ENCODE measurements around the gene SPSB1.

Gene SPSB1

DNA sequence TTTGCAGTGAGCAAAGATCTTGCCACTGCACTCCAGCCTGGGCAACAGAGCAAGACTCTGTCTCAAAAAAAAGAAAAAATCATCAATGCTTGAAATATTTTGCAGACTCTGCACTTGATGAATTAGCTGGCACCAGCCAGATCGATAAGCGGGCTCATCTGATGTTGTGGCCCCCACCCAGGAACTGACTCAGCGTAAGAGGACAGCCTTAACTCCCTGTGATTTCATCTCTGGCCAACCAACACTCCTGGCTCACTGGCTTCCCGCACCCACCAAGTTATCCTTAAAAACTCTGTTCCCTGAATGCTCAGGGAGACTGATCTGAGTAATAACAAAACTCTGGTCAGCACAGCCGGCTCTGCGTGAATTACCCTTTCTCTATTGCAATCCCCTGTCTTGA lies 98.9 kb downstream of the SPSB1 start:
- no peak for DNase-seq (ENCODE audit: low spot score)

DNA sequence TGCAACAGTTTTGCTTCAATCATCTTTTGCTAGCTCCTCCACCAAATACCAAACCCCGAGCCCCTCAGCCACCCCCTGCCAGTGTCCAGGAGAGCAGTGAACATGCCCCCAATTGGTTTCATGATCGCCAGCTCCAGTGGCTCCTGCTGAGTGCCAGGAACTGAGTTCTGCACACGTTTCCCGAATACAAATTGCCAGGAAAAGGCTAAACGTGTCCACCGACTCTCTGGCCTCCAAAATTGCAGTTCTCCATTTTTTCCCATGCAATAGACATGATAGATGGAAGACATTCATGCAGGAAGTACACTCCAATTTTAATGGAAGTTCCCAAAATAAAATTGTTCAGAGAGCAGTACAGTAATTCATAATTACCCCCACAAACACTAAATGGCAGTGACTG lies 101.3 kb downstream of the SPSB1 start:
- no peak for DNase-seq (ENCODE audit: low spot score)

DNA sequence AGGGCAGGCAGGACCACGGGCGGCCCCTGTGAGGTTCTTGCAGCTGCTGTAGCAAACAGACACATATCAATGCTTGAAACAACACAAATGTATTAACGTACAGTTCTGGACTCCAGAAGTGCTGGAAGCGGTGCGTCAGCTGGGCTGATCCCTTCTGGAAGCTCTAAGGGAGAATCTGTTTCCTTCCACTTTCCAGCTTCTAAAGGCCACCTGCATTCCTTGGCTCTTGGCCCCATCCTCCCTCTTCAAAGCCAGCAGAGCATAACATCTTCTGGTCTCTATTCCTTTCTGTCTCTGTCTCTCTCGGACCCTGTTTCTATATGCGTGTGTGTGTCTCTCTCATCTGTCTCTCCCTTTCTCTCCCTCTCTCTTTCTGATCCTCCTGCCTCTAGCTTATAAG lies 102.3 kb downstream of the SPSB1 start:
- no peak for DNase-seq (ENCODE audit: low spot score)

DNA sequence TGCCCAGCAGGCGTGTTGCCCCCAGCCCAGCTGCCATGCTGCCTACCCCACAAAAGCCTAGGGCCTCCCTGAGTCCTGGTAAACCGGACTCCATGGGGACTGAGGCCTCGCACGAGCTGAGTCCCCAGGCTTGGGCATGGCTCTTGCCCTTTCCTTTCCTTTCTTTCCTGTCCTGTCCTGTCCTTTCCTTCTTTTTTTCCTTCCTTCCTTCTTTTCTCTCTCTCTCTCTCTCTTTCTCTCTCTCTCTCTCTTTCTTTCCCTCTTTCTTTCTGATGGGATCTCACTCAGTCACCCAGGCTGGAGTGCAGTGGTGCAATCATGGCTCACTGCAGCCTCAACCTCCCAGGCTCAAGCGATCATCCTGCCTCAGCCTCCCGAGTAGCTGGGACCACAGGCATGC lies 104.4 kb downstream of the SPSB1 start:
- DNase-seq (ENCODE audit: low spot score) = no peak

DNA sequence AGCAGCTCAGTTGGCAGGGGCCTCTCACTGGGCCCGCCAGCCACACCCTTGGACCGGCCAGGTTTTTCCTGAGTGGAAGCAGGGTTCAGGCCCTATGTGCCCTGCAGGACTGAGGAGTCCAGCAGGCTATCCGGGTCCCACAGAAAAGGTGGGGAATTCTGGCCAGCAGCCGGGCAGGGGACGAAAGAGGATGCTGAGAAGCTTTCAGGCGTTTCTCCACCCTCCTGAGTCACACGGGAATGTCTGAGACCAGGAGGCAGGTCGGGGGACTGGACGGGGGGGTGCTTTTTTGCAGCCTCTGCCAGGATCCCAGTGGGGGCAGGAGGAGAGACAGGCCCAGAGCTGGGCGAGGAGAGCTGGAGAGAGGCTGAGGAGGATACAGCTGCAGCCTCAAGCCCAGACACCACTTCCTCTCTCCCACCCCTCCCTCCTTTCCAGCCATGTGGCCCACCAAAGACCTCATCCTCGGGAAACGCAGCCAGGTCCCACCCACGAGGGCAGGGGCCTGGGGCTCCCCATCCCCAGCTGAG lies 105.4 kb downstream of the SPSB1 start:
- no peak for DNase-seq (ENCODE audit: low spot score)

DNA sequence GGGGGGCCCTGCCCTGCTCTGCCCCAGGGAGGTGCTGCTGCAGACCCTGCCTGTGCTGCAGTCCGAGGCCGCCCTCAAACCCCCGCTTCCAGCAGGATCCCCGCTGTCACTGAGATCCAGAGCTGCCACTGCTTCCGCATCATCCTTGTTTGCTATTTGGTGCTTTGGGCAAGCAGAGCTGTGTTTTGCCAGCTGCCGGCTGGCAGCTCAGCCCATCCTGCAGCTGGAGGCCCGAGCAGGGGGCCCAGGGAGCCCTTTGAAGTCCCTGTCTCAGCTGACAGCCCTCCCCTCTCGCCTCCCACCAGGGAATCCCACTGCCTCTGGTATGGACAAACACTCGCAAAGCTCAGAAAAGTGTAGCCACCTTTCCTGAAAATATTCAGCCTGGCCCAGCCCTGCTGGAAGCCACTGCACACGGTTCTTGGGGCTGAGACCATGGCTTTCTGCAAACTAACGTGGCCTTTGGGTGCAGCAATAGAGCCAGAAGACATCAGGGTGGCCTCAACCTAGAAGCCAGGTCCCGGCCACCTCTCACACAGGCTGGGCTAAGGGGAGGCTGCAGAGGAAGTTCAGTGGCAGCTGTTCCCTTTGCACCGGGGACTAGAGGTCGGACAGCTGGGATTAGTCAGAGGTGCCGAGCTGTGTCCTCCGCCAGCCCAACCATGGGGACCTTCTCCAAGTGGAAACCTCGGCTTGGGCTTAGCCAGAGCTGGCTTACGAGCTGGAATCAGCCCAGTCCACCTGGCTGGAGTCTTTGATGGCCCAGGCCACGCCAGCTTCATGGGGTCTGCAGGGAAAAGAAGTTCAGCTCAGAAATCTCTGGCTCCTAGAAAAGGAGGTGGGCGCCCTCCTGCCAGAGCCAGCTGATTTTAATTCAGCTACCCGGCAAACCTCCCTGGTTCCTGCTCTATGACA lies 107.1 kb downstream of the SPSB1 start:
- DNase-seq (ENCODE audit: low spot score) = no peak

DNA sequence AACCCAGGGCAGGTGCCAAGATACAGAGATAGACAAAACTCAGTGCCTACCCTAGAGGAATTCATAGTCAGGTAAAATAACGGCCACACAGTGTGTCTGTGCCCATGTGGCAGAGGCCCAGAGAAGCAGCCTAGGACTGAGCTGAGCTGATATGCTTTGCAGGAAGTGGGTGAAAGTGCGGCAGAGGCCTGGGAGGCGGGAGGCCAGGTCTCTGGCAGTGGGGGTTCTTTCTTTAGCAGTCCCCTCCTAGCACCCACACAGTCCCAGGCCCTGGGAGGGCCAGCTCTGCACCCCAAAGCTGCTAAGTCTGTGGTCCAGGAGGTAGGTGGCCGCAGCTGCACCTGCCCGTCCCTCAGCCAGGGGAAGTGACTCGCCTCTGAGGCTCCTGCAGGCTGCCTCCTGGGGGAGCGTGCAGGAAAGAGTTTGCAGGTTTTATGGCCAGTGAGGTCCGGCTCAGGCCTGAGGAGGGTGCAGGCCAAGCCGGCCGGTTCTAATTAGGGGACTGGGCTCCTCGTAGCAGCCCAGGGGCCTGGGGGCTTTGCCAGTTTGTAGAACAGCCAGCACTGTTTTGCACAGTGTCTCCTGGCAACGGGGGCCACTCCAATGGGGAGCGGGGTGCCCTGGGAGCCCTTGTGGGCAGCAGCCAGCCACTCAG lies 107.9 kb downstream of the SPSB1 start:
- no peak for DNase-seq (ENCODE audit: low spot score)

DNA sequence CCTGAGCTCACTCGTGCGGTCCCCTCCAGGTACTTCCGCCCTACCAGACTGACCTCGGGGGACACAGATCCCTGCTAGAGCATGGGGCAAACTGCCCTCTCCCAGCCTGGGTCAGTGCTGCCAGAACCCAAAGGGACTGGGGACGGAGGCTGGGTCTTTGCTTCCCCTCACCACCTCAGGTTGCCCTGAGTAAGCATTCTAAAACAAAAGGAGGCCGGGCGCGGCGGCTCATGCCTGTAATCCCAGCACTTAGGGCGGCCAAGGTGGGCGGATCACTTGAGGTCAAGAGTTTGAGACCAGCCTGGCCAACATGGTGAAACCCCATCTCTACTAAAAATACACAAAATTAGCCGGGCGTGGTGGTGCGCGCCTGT lies 108.4 kb downstream of the SPSB1 start:
- DNase-seq (ENCODE audit: low spot score) = no peak

DNA sequence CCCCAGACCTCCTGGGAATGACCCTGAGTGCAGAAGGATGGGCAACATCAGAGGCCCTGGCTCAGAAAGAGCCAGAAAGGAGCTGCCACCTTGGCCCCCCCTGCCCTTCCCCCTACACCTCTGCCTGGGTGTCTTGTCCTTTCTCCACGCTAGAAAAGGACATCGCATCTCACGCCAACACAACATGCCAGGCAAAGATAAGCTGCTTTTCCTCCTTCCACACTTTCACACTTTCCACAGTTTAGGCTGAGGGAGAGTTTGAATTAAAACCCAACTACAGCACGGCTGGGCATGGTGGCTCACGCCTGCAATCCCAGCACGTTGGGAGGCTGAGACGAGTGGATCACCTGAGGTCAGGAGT lies 109.5 kb downstream of the SPSB1 start:
- DNase-seq (ENCODE audit: low spot score) = no peak

DNA sequence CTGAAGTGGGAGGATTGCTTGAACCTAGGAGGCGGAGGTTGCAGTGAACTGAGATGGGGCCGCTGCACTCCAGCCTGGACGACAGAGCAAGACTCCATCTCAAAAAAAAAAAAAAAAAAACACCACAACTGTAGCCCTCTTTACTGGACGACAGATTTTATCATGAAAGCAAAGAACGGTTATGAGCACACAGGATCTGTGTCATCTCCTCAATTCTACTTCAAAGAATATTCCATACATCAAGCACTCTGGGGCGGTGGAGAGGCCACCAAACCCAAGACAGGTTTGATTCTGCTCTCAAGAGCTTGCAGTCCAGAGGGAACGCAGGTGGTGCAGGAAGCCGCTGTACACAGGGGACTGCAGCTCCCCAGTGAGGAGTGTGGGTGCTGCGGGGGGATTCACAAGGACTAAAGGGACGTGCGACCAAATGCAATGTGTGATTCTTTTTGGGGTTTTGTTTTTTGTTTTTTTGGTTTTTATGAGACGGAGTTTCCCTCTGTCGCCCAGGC lies 110.1 kb downstream of the SPSB1 start:
- no peak for DNase-seq (ENCODE audit: low spot score)

DNA sequence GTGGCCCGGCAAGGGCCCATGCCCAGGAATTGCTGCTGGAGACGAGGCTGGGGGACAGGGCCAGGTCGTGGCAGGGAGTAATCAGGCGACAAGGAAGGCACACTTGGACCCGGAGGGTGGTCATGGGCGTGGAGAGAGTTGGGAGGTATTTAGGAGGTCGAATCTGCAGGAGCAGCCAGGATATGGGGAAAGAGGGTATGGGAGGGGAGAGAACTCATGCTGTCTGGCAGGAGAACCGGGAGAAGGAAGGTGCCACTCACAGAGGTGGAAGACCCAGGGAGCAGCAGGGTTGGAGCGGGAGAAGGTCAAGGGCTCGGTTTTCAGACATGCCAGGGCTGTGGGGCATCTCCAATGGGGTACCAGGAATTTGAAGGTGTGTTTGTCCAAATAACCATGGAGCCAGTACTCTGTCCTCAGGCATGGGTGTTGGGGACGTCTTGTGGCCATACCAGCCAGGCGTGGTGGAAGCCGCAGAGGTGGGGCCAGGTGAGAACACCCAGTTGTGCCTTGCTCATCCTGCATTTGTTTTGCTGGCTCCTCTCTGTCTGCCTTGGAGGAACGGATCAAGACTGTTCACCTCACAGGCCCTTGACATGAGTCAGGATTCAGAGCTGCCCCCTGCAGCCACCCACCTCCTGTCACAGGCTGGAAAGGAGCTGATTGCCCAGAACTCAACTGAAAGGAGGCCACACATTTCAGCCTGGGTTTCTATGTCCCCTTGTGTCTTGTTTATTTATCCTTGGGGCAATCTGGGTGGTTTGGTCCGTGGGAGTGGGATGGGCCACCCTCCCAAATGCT lies 111.6 kb downstream of the SPSB1 start:
- DNase-seq (ENCODE audit: low spot score) = no peak

DNA sequence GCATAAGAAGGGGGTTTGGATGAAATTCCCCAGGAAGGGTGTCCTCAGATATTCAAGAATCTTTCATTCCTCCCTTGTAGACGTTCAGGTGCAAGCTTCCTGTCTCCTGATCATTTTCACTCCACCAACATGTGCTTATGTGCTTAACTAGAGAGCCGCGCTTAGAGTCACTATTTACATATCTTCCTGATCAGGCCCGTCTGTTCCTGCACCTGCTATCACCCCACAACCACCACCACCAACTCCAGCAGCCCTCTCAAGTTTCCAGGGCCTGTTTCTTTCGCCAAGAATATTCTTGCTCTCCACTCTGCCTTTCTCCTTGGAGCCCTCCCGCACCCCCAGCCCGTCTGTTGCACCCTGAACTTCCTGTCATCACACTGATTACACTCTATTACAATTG lies 113.4 kb downstream of the SPSB1 start:
- no peak for DNase-seq (ENCODE audit: low spot score)

DNA sequence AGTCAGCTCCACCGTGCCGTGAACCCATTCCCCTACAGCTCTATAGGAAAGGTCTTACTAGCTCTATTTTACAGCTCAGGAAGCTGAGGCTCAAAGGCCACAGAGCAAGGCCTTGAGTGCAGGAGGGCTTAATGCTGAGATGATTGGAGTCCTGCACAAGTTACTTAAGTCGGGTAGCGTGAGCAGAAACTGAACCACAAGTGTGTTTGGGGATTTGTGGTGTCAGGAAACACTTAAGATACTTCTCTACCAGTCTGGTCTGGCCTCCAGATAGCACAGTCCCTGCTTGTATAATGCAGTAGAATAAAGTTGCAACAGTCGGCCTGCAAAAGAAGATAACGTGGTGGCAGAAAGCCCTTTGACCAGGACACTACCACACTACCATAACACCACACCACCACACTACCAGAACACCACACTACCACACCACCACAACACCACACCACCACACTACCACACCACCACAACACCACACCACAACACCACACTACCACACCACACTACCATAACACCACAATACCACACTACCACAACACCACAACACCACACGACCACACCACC lies 118.1 kb downstream of the SPSB1 start:
- peak; percentile 8 for DNase-seq (ENCODE audit: low spot score)

DNA sequence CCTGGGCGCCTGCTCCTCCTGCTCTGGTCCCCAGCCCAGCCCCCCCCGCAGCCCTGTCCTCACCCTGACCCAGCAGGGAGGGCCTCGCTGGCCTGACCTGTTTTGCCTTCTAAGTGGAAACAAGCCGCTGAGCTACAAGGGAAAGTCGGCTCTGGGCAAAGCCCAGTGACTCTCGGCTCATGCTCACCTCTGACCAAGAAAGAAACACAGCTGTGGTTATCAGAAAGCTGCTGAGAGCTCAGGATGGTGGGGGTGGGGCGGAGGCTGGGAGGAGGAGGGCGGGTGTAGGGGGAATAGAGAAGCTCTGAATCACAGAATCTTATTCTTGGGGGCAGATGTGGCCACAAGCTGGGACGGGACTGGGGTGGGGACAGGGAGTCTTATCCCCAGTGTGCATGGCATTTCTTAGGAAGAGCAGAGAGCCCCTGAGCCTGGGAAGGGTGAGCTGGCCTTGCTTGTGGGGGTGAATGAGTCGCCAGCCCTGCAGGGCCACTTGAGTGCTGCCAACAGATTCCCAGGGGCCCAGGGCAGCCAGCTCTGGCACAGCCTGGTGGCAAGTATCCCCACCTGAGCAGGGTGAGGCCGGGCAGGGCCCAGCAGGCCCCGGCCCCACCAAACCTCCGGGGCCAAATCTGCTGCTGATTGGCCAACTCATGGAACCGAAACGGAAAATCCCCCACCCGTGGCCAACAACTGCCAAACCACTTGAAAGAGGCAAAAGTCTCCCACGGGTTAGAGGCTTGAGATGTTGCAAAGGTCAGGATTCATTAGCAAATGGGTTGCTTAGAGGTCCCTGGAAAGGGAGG lies 120.6 kb downstream of the SPSB1 start:
- no peak for DNase-seq (ENCODE audit: low spot score)

DNA sequence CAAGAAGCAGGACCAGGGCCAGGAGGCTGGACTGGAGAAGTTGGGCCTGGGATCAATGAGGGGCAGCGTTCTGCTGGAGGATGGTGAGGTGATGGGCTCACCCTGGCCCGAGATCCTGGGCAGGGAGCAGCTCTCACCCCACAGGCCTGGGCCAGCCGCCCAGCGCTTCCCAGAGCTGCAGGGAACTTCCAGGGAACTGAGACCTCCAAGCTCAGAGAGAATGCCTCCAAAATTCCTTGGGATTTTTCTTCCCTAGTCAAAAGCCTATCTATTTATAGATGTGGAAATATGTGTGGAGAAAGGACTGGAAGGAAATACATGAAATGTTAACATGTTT lies 121.2 kb downstream of the SPSB1 start:
- DNase-seq (ENCODE audit: low spot score) = no peak

DNA sequence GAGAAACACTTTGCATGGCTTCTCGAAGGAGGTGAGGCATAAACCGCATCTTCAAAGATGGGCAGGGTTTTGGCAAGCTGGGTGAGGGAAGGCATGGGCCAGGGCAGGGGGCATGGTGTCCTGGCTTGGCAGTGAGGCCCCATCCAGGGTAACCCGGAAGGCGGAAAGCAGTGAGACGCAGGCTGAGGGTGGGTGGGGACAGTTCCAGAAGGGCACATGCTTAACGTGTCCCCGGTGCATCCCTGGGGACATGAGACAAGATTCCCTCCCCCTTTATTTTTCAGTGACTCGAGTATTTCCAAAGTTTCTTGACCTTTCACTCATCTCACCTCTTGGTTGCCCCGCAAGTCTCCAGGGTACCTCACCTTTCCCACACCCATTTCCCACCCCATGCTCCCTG lies 123.8 kb downstream of the SPSB1 start:
- no peak for DNase-seq (ENCODE audit: low spot score)

DNA sequence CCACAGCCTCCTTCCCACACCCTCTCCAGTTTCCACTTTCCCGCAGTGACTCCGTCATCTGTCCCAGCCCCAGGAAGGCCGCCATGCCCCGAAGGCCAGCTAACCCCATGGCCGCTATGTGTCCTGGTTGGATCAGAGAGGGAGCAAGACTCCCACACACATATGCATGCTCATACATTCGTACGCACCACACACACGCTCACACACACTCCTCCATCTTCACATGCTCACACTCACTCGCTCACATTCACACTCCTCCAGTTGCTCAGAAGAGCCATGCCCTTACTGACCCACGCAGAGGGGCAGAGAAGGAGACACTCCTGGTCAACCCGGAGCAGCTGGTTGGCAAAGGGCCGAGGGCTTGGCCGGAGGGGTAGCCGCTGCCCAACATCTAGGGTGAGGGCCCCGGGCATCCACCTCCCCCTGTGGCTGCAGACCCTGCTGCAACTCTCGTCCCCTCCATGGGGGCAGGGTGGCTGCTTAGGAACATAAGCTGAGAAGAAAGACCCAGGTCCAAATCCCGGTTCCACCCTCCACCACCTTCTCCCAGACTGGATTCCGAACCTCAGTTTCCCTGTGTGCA lies 124.3 kb downstream of the SPSB1 start:
- DNase-seq (ENCODE audit: low spot score) = no peak

DNA sequence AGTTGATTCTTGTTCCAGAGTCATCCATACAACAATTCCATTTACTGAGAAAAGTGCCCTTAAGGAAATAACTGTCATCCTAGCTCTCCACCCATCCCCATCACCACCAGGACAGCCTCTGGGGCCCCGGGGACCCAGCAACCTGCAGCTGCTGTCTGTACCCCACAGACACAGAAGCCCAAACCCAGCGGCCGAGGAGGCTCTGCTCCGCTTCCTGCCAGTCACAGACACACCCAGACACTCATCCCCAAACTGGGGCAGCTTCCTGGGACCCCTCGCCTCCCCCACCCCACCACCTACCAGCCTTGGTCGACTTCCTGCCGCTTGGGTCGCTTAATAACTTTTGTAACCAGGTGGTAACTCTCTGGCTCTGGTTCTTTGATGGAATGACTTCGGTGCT lies 125.0 kb downstream of the SPSB1 start:
- no peak for DNase-seq (ENCODE audit: low spot score)

DNA sequence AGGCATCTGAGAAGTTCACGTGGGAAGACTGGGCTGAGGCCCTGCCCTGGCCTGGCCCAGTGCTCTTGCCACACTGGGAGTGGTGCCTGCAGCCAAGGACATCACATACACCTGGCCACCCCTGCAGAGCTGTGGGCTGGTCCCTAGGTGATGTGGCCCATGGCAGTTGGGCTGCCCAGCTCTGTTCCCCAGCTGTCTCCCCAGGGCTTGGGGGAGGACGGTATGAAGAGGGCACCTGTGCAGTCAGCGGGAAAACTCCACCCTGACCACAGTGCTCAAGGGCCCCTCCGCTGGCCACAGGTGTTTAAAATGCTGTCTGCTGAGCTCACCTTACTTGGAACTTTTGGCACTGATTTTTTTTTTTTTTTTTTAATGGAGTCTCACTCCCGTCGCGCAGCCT lies 126.2 kb downstream of the SPSB1 start:
- no peak for DNase-seq (ENCODE audit: low spot score)
